ENCODE data around the gene GALNT8.

DNA sequence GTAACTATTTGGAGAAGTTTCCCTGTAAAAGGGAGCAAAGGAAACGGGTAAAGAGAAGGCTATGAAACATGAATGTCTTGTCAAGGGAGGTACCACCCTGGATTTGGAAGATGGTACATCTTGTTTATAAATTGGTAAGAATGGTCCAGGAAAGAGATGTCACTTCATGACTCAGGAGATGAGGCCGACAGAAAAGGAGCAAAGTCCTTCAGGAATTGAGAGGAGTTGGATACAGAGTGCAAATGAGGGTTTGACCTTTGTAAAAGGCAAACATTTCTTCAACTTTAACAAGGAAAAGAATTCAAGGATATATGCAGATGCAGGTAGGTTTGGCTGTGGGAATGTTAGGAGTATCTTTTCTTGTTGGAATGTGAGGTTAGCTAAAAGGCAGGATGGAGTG lies 40.5 kb upstream of the GALNT8 start:
- TF ChIP-seq, protein P1, sequence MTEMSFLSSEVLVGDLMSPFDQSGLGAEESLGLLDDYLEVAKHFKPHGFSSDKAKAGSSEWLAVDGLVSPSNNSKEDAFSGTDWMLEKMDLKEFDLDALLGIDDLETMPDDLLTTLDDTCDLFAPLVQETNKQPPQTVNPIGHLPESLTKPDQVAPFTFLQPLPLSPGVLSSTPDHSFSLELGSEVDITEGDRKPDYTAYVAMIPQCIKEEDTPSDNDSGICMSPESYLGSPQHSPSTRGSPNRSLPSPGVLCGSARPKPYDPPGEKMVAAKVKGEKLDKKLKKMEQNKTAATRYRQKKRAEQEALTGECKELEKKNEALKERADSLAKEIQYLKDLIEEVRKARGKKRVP (CRISPR knock-in tag; IDR thresholded peaks at IDR 0.05): no peak
- TF ChIP-seq, protein P2, sequence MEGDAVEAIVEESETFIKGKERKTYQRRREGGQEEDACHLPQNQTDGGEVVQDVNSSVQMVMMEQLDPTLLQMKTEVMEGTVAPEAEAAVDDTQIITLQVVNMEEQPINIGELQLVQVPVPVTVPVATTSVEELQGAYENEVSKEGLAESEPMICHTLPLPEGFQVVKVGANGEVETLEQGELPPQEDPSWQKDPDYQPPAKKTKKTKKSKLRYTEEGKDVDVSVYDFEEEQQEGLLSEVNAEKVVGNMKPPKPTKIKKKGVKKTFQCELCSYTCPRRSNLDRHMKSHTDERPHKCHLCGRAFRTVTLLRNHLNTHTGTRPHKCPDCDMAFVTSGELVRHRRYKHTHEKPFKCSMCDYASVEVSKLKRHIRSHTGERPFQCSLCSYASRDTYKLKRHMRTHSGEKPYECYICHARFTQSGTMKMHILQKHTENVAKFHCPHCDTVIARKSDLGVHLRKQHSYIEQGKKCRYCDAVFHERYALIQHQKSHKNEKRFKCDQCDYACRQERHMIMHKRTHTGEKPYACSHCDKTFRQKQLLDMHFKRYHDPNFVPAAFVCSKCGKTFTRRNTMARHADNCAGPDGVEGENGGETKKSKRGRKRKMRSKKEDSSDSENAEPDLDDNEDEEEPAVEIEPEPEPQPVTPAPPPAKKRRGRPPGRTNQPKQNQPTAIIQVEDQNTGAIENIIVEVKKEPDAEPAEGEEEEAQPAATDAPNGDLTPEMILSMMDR (IDR thresholded peaks at IDR 0.05 in 2 of 3, conservative IDR thresholded peaks at IDR 0.05 in 1 of 3; ENCODE audit: insufficient read depth in 2 of 3, low read depth in 1 of 3, low read length in 3 of 3): no peak
- TF ChIP-seq HDAC6 (IDR thresholded peaks at IDR 0.05; ENCODE audit: low read depth, low read length) (no peak), POLR2G (IDR thresholded peaks at IDR 0.05; ENCODE audit: low read depth, low read length) (no peak), NFIC (IDR thresholded peaks at IDR 0.05) (no peak), KAT8 (IDR thresholded peaks at IDR 0.05; ENCODE audit: low read depth) (no peak)
- TF ChIP-seq, protein P3, sequence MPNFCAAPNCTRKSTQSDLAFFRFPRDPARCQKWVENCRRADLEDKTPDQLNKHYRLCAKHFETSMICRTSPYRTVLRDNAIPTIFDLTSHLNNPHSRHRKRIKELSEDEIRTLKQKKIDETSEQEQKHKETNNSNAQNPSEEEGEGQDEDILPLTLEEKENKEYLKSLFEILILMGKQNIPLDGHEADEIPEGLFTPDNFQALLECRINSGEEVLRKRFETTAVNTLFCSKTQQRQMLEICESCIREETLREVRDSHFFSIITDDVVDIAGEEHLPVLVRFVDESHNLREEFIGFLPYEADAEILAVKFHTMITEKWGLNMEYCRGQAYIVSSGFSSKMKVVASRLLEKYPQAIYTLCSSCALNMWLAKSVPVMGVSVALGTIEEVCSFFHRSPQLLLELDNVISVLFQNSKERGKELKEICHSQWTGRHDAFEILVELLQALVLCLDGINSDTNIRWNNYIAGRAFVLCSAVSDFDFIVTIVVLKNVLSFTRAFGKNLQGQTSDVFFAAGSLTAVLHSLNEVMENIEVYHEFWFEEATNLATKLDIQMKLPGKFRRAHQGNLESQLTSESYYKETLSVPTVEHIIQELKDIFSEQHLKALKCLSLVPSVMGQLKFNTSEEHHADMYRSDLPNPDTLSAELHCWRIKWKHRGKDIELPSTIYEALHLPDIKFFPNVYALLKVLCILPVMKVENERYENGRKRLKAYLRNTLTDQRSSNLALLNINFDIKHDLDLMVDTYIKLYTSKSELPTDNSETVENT (CRISPR knock-in tag; IDR thresholded peaks at IDR 0.05): no peak
- TF ChIP-seq, protein P4, sequence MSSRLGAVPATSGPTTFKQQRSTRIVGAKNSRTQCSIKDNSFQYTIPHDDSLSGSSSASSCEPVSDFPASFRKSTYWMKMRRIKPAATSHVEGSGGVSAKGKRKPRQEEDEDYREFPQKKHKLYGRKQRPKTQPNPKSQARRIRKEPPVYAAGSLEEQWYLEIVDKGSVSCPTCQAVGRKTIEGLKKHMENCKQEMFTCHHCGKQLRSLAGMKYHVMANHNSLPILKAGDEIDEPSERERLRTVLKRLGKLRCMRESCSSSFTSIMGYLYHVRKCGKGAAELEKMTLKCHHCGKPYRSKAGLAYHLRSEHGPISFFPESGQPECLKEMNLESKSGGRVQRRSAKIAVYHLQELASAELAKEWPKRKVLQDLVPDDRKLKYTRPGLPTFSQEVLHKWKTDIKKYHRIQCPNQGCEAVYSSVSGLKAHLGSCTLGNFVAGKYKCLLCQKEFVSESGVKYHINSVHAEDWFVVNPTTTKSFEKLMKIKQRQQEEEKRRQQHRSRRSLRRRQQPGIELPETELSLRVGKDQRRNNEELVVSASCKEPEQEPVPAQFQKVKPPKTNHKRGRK (tag; IDR thresholded peaks at IDR 0.05): no peak
- TF ChIP-seq, protein P5, sequence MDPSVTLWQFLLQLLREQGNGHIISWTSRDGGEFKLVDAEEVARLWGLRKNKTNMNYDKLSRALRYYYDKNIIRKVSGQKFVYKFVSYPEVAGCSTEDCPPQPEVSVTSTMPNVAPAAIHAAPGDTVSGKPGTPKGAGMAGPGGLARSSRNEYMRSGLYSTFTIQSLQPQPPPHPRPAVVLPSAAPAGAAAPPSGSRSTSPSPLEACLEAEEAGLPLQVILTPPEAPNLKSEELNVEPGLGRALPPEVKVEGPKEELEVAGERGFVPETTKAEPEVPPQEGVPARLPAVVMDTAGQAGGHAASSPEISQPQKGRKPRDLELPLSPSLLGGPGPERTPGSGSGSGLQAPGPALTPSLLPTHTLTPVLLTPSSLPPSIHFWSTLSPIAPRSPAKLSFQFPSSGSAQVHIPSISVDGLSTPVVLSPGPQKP (CRISPR knock-in tag; IDR thresholded peaks at IDR 0.05): no peak

All from K562 (cell line).